GF-D8 (cell line): ENCODE measurements around the gene PAX5.

Experiments
- DNase-seq: peaks from one replicate; lab custom pipeline; 2025; lab: John Stamatoyannopoulos, UW

PAX5 gene

DNA sequence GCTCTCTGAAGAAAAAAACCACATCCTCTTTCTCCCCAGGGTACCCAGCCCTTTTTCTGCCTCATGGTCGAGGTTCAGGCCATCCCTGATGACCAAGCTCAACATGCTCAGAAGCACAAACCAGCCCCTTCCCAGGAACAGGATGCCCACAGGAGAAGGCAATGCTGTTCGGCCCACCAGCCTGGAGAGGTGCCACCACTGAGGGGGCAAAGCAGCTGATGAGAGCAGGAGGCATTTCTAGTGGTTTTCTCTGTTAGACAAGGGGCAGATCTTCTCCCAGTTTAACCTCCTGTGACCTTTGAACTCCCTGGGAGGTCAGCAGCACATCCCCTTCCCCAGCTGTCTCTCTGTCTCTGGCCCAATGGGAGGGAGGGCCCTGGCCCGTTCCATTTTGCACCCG is 73.0 kb downstream of the PAX5 start:
- no peak for DNase-seq

GRCh38 chr9:36960575-36960955 is 73.5 kb downstream of the PAX5 start:
- DNase-seq: no peak

DNA sequence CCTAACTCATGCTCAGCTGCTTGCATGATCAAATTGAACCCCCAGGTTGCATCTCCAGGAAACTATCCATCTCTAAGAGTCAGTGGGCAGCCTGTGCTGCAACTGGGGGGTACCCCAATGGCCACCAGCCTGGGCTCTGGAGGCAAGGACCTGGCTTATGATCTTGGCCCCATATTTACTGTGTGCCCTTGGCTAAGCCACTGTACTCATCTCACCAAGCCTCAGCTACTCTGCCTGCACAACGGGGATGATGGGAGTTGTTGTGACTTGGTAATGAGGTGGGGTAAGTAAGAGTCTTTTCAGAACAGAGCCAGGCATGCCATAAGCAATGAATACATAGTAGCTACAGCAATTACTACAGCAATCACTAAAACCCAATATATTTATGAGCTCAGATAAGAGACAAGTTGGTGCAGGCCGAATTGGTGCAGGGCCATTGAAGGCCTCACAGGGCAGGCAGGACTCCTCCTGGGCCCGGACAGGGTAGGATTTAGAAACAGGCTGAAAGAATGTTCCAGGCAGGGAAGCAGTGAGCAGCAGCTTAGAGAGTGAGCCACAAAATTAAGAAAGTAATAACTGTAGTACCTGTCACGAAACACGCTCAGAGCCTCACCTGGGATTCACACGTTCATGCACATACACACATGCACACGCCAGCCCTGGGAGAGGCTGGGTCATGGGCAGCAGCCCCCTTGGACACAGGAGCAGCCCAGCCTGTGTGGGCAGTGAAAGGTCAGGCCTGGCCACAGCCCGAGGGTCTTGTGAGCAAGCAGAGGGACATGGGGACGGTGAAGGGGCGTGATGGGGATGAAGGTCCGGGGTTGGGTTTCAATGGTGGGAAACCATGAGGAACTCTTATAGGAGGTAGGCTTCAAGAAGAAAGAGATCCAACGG is 74.1 kb downstream of the PAX5 start:
- DNase-seq: no peak

DNA sequence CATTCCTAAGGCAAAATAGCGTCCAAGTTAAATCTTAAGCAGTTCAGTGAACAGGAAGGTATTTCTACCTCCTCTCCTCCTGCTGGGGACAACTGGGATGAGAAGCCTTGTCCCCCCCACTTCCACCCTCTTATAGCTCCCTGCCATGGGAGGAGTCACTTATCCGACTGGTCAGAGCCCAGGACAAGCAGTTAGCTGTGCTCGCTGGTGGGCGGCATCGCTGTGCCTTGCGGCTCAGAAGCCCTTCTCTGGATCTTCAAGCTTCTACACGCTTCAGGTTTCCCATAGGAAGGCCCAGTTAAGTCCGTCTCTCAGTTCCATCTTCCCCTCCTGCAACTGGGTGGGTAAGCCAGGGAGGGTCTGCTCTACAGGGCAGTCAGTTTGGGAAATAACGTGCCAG is 77.2 kb downstream of the PAX5 start:
- DNase-seq: no peak

- DNase-seq: no peak
Measured at GRCh38 chr9:36950389-36950788, 83.7 kb downstream of the PAX5 start.

- DNase-seq: no peak
Measured at GRCh38 chr9:36949466-36949865, 84.6 kb downstream of the PAX5 start.

DNA sequence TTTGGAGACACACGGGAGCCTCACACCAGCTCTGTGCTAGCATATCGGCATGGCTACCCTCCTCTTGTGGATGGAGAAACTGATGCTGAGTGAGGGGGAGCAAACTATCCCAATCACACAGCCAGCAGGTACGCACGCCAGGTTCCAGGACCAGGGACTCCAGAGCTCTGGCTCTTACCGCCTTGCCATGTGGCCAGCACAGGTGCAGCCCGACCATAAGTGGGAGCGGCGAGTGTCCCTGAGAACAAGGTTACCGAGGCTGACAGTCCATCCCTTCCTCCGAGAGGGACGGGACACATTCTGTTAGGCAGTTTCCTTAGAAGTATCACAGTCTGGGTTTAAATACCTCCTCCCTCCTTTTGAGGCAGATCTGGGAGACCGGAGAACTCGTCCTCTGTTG is 86.0 kb downstream of the PAX5 start:
- no peak for DNase-seq

DNA sequence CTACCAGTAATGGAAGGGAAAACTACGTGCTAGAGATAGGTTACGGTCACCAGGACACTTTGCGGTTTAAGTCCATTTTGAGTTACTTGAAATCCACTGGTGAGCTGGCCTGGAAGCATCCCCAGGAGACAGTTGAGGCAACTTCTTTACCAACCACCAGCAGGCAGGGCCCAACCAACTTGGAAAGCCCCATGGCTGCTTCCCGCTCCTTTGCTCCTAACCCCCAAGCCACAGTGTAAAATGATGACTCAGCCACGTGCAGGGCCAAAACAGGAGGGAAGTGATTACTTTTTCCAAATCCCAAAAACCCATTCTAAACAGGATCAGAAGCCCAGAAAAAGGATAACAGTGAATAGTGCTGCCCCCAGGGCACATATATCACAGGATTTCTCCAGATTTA is 87.4 kb downstream of the PAX5 start:
- no peak for DNase-seq

DNA sequence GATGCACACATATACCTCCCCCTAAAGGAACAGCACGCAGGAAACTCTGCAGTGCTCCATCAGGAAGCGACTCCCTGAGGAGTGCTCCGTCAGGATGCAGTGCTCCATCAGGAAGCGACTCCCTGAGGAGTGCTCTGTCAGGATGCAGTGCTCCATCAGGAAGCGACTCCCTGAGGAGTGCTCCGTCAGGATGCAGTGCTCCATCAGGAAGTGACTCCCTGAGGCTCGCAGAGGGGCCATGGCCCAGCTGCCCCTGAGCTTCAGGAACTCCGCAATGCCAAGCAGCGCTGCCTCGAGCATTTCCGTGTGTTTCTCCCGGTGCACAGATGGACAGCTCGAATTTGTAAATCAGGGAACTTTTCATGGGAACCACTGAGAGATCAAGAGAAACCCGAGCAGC is 88.1 kb downstream of the PAX5 start:
- no peak for DNase-seq

DNA sequence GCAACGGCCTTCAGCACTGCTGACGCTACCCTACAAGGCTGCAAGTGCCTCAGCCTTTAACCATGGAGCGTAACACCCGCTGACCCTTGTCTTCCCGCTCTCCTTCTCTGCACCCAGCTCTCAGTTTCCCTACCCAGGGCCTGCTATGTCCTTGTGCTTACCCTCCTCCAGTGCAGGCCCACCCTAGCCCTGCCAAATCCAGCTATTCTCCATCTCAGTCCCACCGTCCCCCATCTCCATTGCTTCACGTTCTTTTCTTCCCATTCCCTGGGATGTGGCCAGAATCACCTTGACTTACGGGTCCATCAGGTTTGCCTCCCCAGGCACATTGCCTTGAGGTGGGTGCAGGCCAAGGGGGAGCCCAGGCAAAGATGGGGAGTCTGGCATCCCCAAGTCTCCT is 91.2 kb downstream of the PAX5 start:
- DNase-seq: no peak

GRCh38 chr9:36941441-36941840 is 92.6 kb downstream of the PAX5 start:
- no peak for DNase-seq

GRCh38 chr9:36940881-36941280 is 93.2 kb downstream of the PAX5 start:
- no peak for DNase-seq

GRCh38 chr9:36940500-36940853 is 93.6 kb downstream of the PAX5 start:
- DNase-seq: no peak

GRCh38 chr9:36939655-36940499 is 94.2 kb downstream of the PAX5 start:
- no peak for DNase-seq

DNA sequence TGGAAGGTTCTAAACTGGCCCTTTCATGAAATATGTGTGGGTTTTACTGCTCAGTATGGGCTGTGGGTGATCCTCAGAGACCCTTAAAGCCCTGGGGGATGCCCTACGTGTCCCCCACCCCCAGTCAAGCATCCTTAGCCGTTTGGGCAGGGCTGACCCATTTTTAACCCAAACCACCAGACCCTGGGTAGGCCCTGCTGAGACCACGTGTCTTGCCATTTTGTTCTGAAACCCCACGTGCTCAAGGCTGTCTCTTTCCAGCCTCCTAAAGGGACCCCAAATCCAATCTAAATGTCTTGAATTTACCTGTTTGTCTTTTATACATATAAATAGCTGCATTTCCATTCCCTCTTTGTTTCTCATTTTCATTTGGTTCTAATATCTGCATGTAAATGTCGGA is 94.9 kb downstream of the PAX5 start:
- DNase-seq: no peak

DNA sequence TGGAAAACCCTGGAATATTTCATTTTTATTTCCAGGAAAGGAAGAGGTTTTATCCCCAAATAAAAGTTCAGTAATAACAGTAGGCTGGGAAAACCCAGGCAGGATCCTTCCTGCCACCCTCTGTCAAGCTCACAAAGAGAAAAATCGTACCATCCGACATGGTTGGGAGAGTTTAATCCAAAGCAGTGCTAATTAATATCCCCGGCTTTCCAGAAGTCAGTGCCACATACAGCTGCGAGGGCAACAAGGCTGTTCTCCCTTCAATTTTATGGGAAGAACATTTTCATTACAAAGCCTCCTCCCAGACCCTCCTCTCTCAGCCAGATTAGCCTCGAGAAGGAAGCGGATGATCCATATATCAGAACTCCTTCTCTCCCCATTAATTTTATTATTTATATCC is 95.5 kb downstream of the PAX5 start:
- DNase-seq: no peak

- no peak for DNase-seq
Measured at GRCh38 chr9:36937951-36938350, 96.1 kb downstream of the PAX5 start.

DNA sequence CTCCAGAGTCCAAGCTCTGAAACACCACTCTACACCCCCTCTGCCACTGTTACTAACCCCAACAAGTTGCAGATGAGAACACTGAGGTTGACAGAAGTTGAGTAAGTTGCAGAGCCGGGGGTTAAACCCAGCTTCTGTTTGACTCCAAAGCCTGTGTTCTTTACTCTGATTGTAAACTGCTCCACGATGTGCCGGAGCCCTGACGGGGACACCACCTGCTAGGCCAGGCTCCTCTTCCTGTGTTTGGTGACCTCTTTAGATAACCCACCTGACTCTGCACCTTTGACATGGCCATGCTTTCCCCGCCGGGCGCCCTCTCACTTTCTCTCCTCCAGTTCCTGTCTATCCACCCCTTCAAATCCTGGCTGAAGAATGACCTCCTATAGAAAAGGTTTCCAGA is 96.7 kb downstream of the PAX5 start:
- no peak for DNase-seq

DNA sequence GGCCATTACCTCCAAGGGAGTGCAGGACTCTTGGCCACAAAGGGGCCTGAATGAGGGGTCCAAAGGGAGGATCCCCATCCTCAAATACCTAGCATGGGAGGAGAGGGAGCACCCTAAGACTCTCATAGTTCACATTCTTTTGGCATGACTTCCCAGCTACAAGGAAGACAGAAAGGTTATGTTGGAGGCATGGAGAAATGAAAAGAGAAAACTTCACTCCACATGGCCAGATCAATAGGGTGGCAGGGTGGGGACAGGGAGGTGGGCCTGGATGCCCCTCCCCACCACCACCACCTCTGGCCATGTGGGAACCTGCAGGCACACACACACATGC is 97.6 kb downstream of the PAX5 start:
- DNase-seq: no peak

DNA sequence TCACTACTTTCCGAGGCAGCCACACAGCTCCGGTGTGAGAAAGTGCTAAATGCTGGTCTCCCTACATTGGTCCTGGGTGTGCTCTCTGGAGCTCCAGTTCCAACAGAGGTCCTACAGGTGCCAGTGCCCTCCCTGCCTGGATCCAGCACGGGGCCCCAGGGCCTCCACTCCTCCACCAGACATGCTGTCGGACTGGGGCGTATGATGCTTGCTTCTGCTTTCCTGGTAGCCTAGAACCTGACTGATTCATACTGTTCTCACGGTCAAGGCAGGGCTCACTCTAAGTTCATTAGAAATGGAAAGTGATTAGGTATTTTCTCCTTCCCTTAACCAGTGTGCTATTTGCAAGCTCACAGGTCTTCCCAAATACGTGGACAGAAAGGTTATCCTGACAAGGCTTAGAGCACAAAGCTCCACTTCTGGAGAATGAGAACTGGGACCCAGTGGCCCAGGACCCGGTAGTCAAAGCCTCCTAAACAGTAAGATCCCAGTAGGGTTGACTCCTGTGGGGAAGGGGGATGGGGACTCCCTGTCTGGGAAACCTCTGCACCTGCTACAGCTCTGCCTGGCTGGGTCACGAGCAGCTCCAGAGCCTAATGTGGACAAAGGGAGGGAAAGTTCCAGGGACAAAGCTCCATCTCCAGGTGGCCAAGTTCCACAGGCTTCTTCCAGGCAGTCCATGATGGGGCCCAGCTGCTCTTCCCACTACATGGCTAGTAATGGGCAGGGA is 98.1 kb downstream of the PAX5 start:
- DNase-seq: no peak

DNA sequence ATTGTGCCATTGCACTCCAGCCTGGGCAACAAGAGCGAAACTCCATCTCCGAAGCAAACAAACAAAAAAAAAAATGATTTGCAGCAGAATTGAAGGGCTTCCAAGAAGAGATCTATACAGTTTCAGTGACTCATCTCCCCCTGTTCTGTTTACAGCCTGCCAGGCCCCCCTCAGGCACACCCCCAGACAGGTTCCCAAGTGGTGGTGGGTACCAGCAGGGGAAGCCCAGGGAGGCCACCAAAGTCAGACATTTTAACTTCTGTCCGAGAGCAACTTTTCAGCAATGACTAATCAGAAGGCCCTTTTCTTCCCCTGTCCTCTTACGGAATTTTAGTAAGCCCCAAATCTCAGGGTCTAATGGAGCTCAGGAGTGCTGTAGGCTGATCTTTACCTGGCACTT is 98.7 kb downstream of the PAX5 start:
- DNase-seq: no peak

DNA sequence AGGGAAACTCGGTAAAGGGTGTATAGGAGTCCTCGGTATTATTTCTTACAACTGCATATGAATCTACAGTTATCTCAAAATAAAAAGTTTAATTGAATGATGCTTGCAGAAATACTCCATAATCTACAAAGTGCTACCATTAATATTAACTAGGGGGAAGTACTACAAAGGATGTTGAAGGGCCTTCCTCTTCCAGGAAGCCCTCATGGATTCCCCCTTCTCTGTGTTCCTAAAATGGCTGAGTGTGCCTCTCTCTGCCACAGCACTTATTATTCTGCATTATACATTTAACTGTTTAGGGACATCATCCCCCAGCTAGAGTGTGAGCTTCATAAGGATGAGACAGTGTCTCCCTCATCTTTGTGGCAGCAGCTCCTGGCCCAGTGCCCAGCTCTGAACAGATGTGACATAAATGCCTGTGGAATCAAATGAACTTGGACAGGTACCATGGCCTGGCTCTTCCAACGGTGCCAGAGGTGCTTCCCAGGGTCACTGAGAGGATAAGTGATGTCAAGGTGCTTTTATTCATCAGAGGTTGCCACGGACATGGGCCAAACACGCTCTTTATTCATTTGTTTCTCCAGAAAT is 99.5 kb downstream of the PAX5 start:
- no peak for DNase-seq
